GM12878 (cell line): ENCODE data around the gene HSPB6. TPM values are rescaled to one million over a fixed set of nuclear protein-coding genes. Genes with fewer than 3 reads are reported as not detected.

ENCODE experiments used
- BCL3 ChIP-seq: IDR thresholded peaks from 2 replicates; pipeline ENCODE4 v1.6.1; 2011; ENCODE audit warnings: borderline replicate concordance, low read depth, mild to moderate bottlenecking, moderate library complexity, low read length; ENCODE audit not compliant: insufficient read depth, poor library complexity, severe bottlenecking
- DPF2 ChIP-seq: fragments of 450-650 bp; IDR thresholded peaks from 2 replicates; pipeline ENCODE4 v1.6.1; 2017; ENCODE audit warnings: mild to moderate bottlenecking
- EZH2 ChIP-seq: IDR thresholded peaks from 2 replicates; pipeline ENCODE4 v1.6.1; 2012; ENCODE audit warnings: low read depth, mild to moderate bottlenecking, control low read depth, inconsistent platforms, low read length, borderline replicate concordance; ENCODE audit not compliant: control insufficient read depth
- GABPA ChIP-seq: IDR thresholded peaks from 2 replicates; pipeline ENCODE4 v1.6.1; 2014; ENCODE audit warnings: antibody characterized with exemption, low read depth, mild to moderate bottlenecking, inconsistent platforms
- HCFC1 ChIP-seq: fragments of 150-350 bp; IDR thresholded peaks from 2 replicates; pipeline ENCODE4 v1.6.1; 2014; ENCODE audit warnings: low read length
- PAX8 ChIP-seq: fragments of 450-650 bp; IDR thresholded peaks from 2 replicates; pipeline ENCODE4 v1.6.1; 2017; ENCODE audit warnings: mild to moderate bottlenecking, moderate library complexity
- SIX5 ChIP-seq: IDR thresholded peaks from 2 replicates; pipeline ENCODE4 v1.6.1; 2011; ENCODE audit warnings: mild to moderate bottlenecking, low read depth, low read length, moderate library complexity; ENCODE audit not compliant: severe bottlenecking
- ZNF274 ChIP-seq: IDR thresholded peaks from one replicate; pipeline ENCODE4 v1.8.0; 2011; ENCODE audit not compliant: insufficient read length, insufficient read depth
- ZSCAN29 ChIP-seq: fragments of 450-650 bp; IDR thresholded peaks from 2 replicates; pipeline ENCODE4 v1.6.1; 2017; ENCODE audit warnings: mild to moderate bottlenecking, moderate library complexity
- polyA plus RNA-seq, 11 experiments: library from polyadenylated mRNA; depleted of rRNA in 4 of 11; unstranded in 6 of 11; stranded (reverse) in 5 of 11; fragments of >200 nt; fragmentation: Nextera tagmentation in 4 of 11; fragmentation: Illumina TruSeq in 1 of 11; extraction: Ambion mirVana in 4 of 11; extraction: Trizol in 1 of 11; gene quantifications; 1 replicate in 1 of 11; 2 replicates in 10 of 11; pipeline versions ENCODE4 v1.2.1 to v1.2.3, GENCODE V29; 2011 to 2016; ENCODE audit warnings: inconsistent platforms in 2 of 11, missing spikeins in 2 of 11, low read depth in 1 of 11
- total RNA-seq, 4 experiments: library from RNA; depleted of rRNA in 3 of 4; stranded (reverse); fragments of >200 nt in 3 of 4; fragmentation: Illumina TruSeq in 1 of 4; extraction: Trizol in 1 of 4; gene quantifications; 2 replicates each; pipeline versions ENCODE4 v1.2.1 to v1.2.3, GENCODE V29; 2013 to 2021
- TF ChIP-seq, protein P1 (sequence below): fragments of 150-350 bp; IDR thresholded peaks from 2 replicates; pipeline ENCODE4 v1.6.1; 2014; ENCODE audit warnings: mild to moderate bottlenecking, low read depth, low read length
- TF ChIP-seq, protein P2 (sequence below): IDR thresholded peaks from 2 replicates; pipeline ENCODE4 v1.6.1; 2012; ENCODE audit warnings: mild to moderate bottlenecking, low read depth, low read length
- TF ChIP-seq, protein P3 (sequence below): IDR thresholded peaks from 2 replicates; pipeline ENCODE4 v1.6.1; 2011; ENCODE audit warnings: borderline replicate concordance, low read depth, mild to moderate bottlenecking, moderate library complexity, mixed read lengths, low read length; ENCODE audit not compliant: insufficient read depth; ENCODE audit errors: extremely low read length

The HSPB6 gene
- total and polyA plus RNA-seq, 10 of the 15 experiments (the other 5 are each of a cell fraction or from before 2014, with no cell fraction given), result 0.09 to 1.6 (median 0.36) TPM; not detected in 4

- peak; percentile 84 for TF ChIP-seq SIX5
- no peak for TF ChIP-seq ZSCAN29
- TF ChIP-seq GABPA, result no peak; the same call in 1 of the 2 replicates
- TF ChIP-seq, protein P1, sequence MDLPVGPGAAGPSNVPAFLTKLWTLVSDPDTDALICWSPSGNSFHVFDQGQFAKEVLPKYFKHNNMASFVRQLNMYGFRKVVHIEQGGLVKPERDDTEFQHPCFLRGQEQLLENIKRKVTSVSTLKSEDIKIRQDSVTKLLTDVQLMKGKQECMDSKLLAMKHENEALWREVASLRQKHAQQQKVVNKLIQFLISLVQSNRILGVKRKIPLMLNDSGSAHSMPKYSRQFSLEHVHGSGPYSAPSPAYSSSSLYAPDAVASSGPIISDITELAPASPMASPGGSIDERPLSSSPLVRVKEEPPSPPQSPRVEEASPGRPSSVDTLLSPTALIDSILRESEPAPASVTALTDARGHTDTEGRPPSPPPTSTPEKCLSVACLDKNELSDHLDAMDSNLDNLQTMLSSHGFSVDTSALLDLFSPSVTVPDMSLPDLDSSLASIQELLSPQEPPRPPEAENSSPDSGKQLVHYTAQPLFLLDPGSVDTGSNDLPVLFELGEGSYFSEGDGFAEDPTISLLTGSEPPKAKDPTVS, result no peak
- no peak for TF ChIP-seq EZH2
- no peak for TF ChIP-seq PAX8
- TF ChIP-seq ZNF274, result no peak
- no peak for TF ChIP-seq BCL3
- TF ChIP-seq, protein P2, sequence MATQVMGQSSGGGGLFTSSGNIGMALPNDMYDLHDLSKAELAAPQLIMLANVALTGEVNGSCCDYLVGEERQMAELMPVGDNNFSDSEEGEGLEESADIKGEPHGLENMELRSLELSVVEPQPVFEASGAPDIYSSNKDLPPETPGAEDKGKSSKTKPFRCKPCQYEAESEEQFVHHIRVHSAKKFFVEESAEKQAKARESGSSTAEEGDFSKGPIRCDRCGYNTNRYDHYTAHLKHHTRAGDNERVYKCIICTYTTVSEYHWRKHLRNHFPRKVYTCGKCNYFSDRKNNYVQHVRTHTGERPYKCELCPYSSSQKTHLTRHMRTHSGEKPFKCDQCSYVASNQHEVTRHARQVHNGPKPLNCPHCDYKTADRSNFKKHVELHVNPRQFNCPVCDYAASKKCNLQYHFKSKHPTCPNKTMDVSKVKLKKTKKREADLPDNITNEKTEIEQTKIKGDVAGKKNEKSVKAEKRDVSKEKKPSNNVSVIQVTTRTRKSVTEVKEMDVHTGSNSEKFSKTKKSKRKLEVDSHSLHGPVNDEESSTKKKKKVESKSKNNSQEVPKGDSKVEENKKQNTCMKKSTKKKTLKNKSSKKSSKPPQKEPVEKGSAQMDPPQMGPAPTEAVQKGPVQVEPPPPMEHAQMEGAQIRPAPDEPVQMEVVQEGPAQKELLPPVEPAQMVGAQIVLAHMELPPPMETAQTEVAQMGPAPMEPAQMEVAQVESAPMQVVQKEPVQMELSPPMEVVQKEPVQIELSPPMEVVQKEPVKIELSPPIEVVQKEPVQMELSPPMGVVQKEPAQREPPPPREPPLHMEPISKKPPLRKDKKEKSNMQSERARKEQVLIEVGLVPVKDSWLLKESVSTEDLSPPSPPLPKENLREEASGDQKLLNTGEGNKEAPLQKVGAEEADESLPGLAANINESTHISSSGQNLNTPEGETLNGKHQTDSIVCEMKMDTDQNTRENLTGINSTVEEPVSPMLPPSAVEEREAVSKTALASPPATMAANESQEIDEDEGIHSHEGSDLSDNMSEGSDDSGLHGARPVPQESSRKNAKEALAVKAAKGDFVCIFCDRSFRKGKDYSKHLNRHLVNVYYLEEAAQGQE, result no peak
- TF ChIP-seq DPF2, result peak; percentile 95
- TF ChIP-seq HCFC1, result peak; percentile 86
- TF ChIP-seq, protein P3, sequence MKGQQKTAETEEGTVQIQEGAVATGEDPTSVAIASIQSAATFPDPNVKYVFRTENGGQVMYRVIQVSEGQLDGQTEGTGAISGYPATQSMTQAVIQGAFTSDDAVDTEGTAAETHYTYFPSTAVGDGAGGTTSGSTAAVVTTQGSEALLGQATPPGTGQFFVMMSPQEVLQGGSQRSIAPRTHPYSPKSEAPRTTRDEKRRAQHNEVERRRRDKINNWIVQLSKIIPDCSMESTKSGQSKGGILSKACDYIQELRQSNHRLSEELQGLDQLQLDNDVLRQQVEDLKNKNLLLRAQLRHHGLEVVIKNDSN, result no peak
These were observed 1.1 kb upstream of the HSPB6 start, which contains the start of gene PROSER3 (continued) for GRCh38 chr19:35757749-35758608.
